Activated CD4-positive, alpha-beta T cell treated with anti-CD3 and anti-CD28 coated beads, Interleukin-2, amount 50 U/mL, for 1 hour (primary cell): ENCODE measurements around the gene TANGO2.

Experiments
- DNase-seq: peaks from one replicate; pipeline ENCODE4 v3.0.0-alpha.2; 2020

TANGO2 gene

GRCh38 chr22:19997561-19998231 is 23.2 kb upstream of the TANGO2 start:
- DNase-seq, result no peak

GRCh38 chr22:19998232-19998951 is 22.5 kb upstream of the TANGO2 start:
- no peak for DNase-seq

- no peak for DNase-seq
Observed at GRCh38 chr22:19998991-19999820, 21.7 kb upstream of the TANGO2 start.

GRCh38 chr22:20000246-20001081 is 20.4 kb upstream of the TANGO2 start:
- DNase-seq, result no peak

GRCh38 chr22:20001082-20001638 is 19.8 kb upstream of the TANGO2 start:
- no peak for DNase-seq

- no peak for DNase-seq
Observed at GRCh38 chr22:20002128-20002527, 18.8 kb upstream of the TANGO2 start.

- no peak for DNase-seq
Observed at GRCh38 chr22:20002636-20003035, 18.3 kb upstream of the TANGO2 start.

GRCh38 chr22:20003304-20003703 is 17.6 kb upstream of the TANGO2 start:
- DNase-seq, result no peak

- DNase-seq, result no peak
Observed at GRCh38 chr22:20004464-20004863, 16.4 kb upstream of the TANGO2 start.

- no peak for DNase-seq
Observed at GRCh38 chr22:20008221-20008995, 12.5 kb upstream of the TANGO2 start.

GRCh38 chr22:20009018-20009491 is 11.9 kb upstream of the TANGO2 start:
- DNase-seq, result no peak

GRCh38 chr22:20009582-20010306 is 11.2 kb upstream of the TANGO2 start:
- DNase-seq, result no peak

GRCh38 chr22:20010307-20011122 is 10.4 kb upstream of the TANGO2 start:
- no peak for DNase-seq

- DNase-seq, result no peak
Observed at GRCh38 chr22:20011123-20011992, 9.6 kb upstream of the TANGO2 start.

GRCh38 chr22:20011993-20012740 is 8.7 kb upstream of the TANGO2 start:
- DNase-seq, result no peak

GRCh38 chr22:20012741-20013331 is 8.1 kb upstream of the TANGO2 start:
- DNase-seq, result no peak

GRCh38 chr22:20013382-20013871 is 7.5 kb upstream of the TANGO2 start:
- peak; percentile 17 for DNase-seq
